ENCODE results near the gene AHNAK. TPM values are rescaled to one million over a fixed set of nuclear protein-coding genes. Genes with fewer than 3 reads are reported as not detected.

Gene AHNAK
- polyA plus RNA-seq (2013), result 230 TPM

GRCh38 chr11:62546244-62546928 is at the start of gene AHNAK:
Gene AHNAK, minus strand, starts transcription at chr11:62546806. Its CDS starts 10,708 bp downstream, at chr11:62536098.
- peak; percentile 68 to 81 (median 73) for DNase-seq
- WGBS (ENCODE audit: insufficient coverage), result 0% methylated on average over 55 of the region's 69 CpGs

GRCh38 chr11:62595124-62595523 is 48.5 kb upstream of the AHNAK start:
- ChIA-PET CTCF (interaction anchor here (0.9 to 6.9 kb wide), 5 partner anchors 9 to 168 kb away, joined by 3 to 62 read pairs (median 13); no protein-coding TSS in a partner anchor), POLR2A (interaction anchor here (0.5 kb wide), 1 partner anchor 237 kb away, joined by 4 read pairs; the partner anchor contains the start of gene STX5)
- no peak overlapping the region for H3K27ac ChIP-seq (ENCODE audit: insufficient read depth in 1 of 2, low read depth in 1 of 2, low read length in 2 of 2, poor library complexity in 1 of 2, severe bottlenecking in 2 of 2)
- no peak for DNase-seq
- no peak overlapping the region for H3K4me3 ChIP-seq (ENCODE audit: control insufficient read depth in 1 of 7, extremely low read depth in 1 of 7, insufficient read depth in 4 of 7, low read depth in 2 of 7, low read length in 6 of 7)
- peaks cover 15 to 68% (median 46%) of the 10 kb centered on the region in 4 experiments for H3K36me3 ChIP-seq (ENCODE audit: control insufficient read depth in 4 of 4, insufficient read depth in 4 of 4, low read length in 3 of 4)
- no peaks in the 10 kb centered on the region for H3K9me3 ChIP-seq (ENCODE audit: control extremely low read depth in 1 of 5, control insufficient read depth in 4 of 5, insufficient read depth in 2 of 5, low read depth in 1 of 5, low read length in 4 of 5)
- 94% methylated on average over 8 of the region's 8 CpGs for WGBS (ENCODE audit: insufficient coverage)
- H3K4me1 ChIP-seq (ENCODE audit: control extremely low read depth in 1 of 4, control insufficient read depth in 4 of 4, insufficient read depth in 4 of 4, low read length in 3 of 4), result peaks cover 24 to 44% (median 39%) of the 10 kb centered on the region in 4 experiments
- no peaks in the 10 kb centered on the region for H3K27me3 ChIP-seq (replicated peaks in 2 of 5; ENCODE audit: control insufficient read depth in 4 of 5, insufficient read depth in 5 of 5, low read length in 4 of 5)

More at GRCh38 chr11:62546244-62546928, at the start of gene AHNAK:
- Histone ChIP-seq H3K4me3 (ENCODE audit: control insufficient read depth in 1 of 7, extremely low read depth in 1 of 7, insufficient read depth in 4 of 7, low read depth in 2 of 7, low read length in 6 of 7) (peak within 1 kb of the TSS; percentile 78 to 97 (median 84)), H3K27ac (ENCODE audit: insufficient read depth in 1 of 2, low read depth in 1 of 2, low read length in 2 of 2, poor library complexity in 1 of 2, severe bottlenecking in 2 of 2) (peak within 1 kb of the TSS; percentile 81 to 88), H3K4me1 (ENCODE audit: control extremely low read depth in 1 of 4, control insufficient read depth in 4 of 4, insufficient read depth in 4 of 4, low read length in 3 of 4) (peaks cover 3 to 78% (median 66%) of the 10 kb centered on the region in 4 experiments), H3K27me3 (replicated peaks in 2 of 5; ENCODE audit: control insufficient read depth in 4 of 5, insufficient read depth in 5 of 5, low read length in 4 of 5) (peaks cover 0 to 5% (median 0%) of the 10 kb centered on the region in 5 experiments), H3K36me3 (ENCODE audit: control insufficient read depth in 4 of 4, insufficient read depth in 4 of 4, low read length in 3 of 4) (peaks cover 0 to 7% (median 0%) of the 10 kb centered on the region in 4 experiments), H3K9me3 (ENCODE audit: control extremely low read depth in 1 of 5, control insufficient read depth in 4 of 5, insufficient read depth in 2 of 5, low read depth in 1 of 5, low read length in 4 of 5) (no peaks in the 10 kb centered on the region)
- ChIA-PET CTCF (interaction anchor here (0.9 to 13.6 kb wide), 4 partner anchors 12 to 152 kb away, joined by 3 to 283 read pairs (median 38); no protein-coding TSS in a partner anchor), POLR2A (interaction anchor here (0.6 to 2.5 kb wide), 6 partner anchors 9 to 34 kb away, joined by 3 to 10 read pairs (median 4); no protein-coding TSS in a partner anchor)

GRCh38 chr11:62593434-62594044 is 46.9 kb upstream of the AHNAK start:
- DNase-seq, result peak; percentile 88 to 94 (median 94)
- Histone ChIP-seq H3K36me3 (ENCODE audit: control insufficient read depth in 4 of 4, insufficient read depth in 4 of 4, low read length in 3 of 4) (peaks cover 15 to 61% (median 48%) of the 10 kb centered on the region in 4 experiments), H3K27me3 (replicated peaks in 2 of 5; ENCODE audit: control insufficient read depth in 4 of 5, insufficient read depth in 5 of 5, low read length in 4 of 5) (no peaks in the 10 kb centered on the region), H3K27ac (ENCODE audit: insufficient read depth in 1 of 2, low read depth in 1 of 2, low read length in 2 of 2, poor library complexity in 1 of 2, severe bottlenecking in 2 of 2) (peak overlapping the region in 1 of 2 experiments; percentile 99), H3K9me3 (ENCODE audit: control extremely low read depth in 1 of 5, control insufficient read depth in 4 of 5, insufficient read depth in 2 of 5, low read depth in 1 of 5, low read length in 4 of 5) (no peaks in the 10 kb centered on the region), H3K4me1 (ENCODE audit: control extremely low read depth in 1 of 4, control insufficient read depth in 4 of 4, insufficient read depth in 4 of 4, low read length in 3 of 4) (peaks cover 16 to 38% (median 31%) of the 10 kb centered on the region in 4 experiments), H3K4me3 (ENCODE audit: control insufficient read depth in 1 of 7, extremely low read depth in 1 of 7, insufficient read depth in 4 of 7, low read depth in 2 of 7, low read length in 6 of 7) (no peak overlapping the region)
- POLR2A ChIA-PET, result interaction anchor here (1.4 kb wide), 1 partner anchor 28 kb away, joined by 5 read pairs; the partner anchor contains the start of gene B3GAT3
- CTCF ChIA-PET, result interaction anchor here (0.6 to 6.9 kb wide), 26 partner anchors 8 to 270 kb away, joined by 3 to 62 read pairs (median 5); partner anchors contain the start of genes C11orf98, CSKMT, EEF1G and GANAB
- 71% methylated on average over 10 of the region's 13 CpGs for WGBS (ENCODE audit: insufficient coverage)

GRCh38 chr11:62592989-62593421 is 46.4 kb upstream of the AHNAK start:
- Histone ChIP-seq H3K9me3 (ENCODE audit: control extremely low read depth in 1 of 5, control insufficient read depth in 4 of 5, insufficient read depth in 2 of 5, low read depth in 1 of 5, low read length in 4 of 5) (no peaks in the 10 kb centered on the region), H3K36me3 (ENCODE audit: control insufficient read depth in 4 of 4, insufficient read depth in 4 of 4, low read length in 3 of 4) (peaks cover 12 to 56% (median 46%) of the 10 kb centered on the region in 4 experiments), H3K27ac (ENCODE audit: insufficient read depth in 1 of 2, low read depth in 1 of 2, low read length in 2 of 2, poor library complexity in 1 of 2, severe bottlenecking in 2 of 2) (peak overlapping the region in 1 of 2 experiments; percentile 99), H3K4me1 (ENCODE audit: control extremely low read depth in 1 of 4, control insufficient read depth in 4 of 4, insufficient read depth in 4 of 4, low read length in 3 of 4) (peaks cover 16 to 35% (median 29%) of the 10 kb centered on the region in 4 experiments), H3K4me3 (ENCODE audit: control insufficient read depth in 1 of 7, extremely low read depth in 1 of 7, insufficient read depth in 4 of 7, low read depth in 2 of 7, low read length in 6 of 7) (peak overlapping the region in 1 of 7 experiments; percentile 78), H3K27me3 (replicated peaks in 2 of 5; ENCODE audit: control insufficient read depth in 4 of 5, insufficient read depth in 5 of 5, low read length in 4 of 5) (no peaks in the 10 kb centered on the region)
- WGBS (ENCODE audit: insufficient coverage), result 100% methylated on average over 1 of the region's 8 CpGs
- POLR2A ChIA-PET, result interaction anchor here (0.6 to 2.7 kb wide), 3 partner anchors 19 to 179 kb away, joined by 3 to 25 read pairs (median 5); partner anchors contain the start of genes B3GAT3 and EEF1G
- no peak for DNase-seq
- CTCF ChIA-PET, result interaction anchor here (0.9 to 6.9 kb wide), 24 partner anchors 8 to 271 kb away, joined by 3 to 62 read pairs (median 7); partner anchors contain the start of genes EEF1G, GANAB, LBHD1 and MTA2

- peaks cover 10 to 56% (median 46%) of the 10 kb centered on the region in 4 experiments for H3K36me3 ChIP-seq (ENCODE audit: control insufficient read depth in 4 of 4, insufficient read depth in 4 of 4, low read length in 3 of 4)
- CTCF ChIA-PET, result interaction anchor here (0.9 to 6.9 kb wide), 36 partner anchors 9 to 272 kb away, joined by 3 to 62 read pairs (median 4); partner anchors contain the start of genes C11orf98, CSKMT, EEF1G and GANAB
- peak overlapping the region; percentile 56 to 99 for H3K27ac ChIP-seq (ENCODE audit: insufficient read depth in 1 of 2, low read depth in 1 of 2, low read length in 2 of 2, poor library complexity in 1 of 2, severe bottlenecking in 2 of 2)
- H3K27me3 ChIP-seq (replicated peaks in 2 of 5; ENCODE audit: control insufficient read depth in 4 of 5, insufficient read depth in 5 of 5, low read length in 4 of 5), result no peaks in the 10 kb centered on the region
- no peak for DNase-seq
- H3K9me3 ChIP-seq (ENCODE audit: control extremely low read depth in 1 of 5, control insufficient read depth in 4 of 5, insufficient read depth in 2 of 5, low read depth in 1 of 5, low read length in 4 of 5), result no peaks in the 10 kb centered on the region
- H3K4me3 ChIP-seq (ENCODE audit: control insufficient read depth in 1 of 7, extremely low read depth in 1 of 7, insufficient read depth in 4 of 7, low read depth in 2 of 7, low read length in 6 of 7), result peak overlapping the region in 6 of 7 experiments; percentile 61 to 95 (median 84)
- peaks cover 16 to 35% (median 29%) of the 10 kb centered on the region in 4 experiments for H3K4me1 ChIP-seq (ENCODE audit: control extremely low read depth in 1 of 4, control insufficient read depth in 4 of 4, insufficient read depth in 4 of 4, low read length in 3 of 4)
- WGBS (ENCODE audit: insufficient coverage), result 5% methylated on average over 11 of the region's 17 CpGs
- POLR2A ChIA-PET, result interaction anchor here (0.6 to 2.7 kb wide), 19 partner anchors 9 to 249 kb away, joined by 3 to 30 read pairs (median 6); partner anchors contain the start of genes B3GAT3, C11orf98, CSKMT and EEF1G
Observed at GRCh38 chr11:62592146-62592815, 45.7 kb upstream of the AHNAK start.

All from common myeloid progenitor, CD34-positive (primary cell).